Glomerular visceral epithelial cell (primary cell): ENCODE results near the gene NADSYN1.

Source experiments
- DNase-seq: peaks from one replicate; pipeline ENCODE4 v3.0.0-alpha.2; 2016; ENCODE audit errors: extremely low spot score

NADSYN1 gene

GRCh38 chr11:71548716-71549151, 95.7 kb downstream of the NADSYN1 start:
- DNase-seq = no peak
